SKM-1 (cell line): ENCODE results near the gene ZDHHC22.

Experiments
- DNase-seq: peaks from one replicate; lab custom pipeline; 2025; ENCODE audit not compliant: unreplicated experiment; lab: John Stamatoyannopoulos, UW

Gene ZDHHC22

GRCh38 chr14:77085538-77085937 lies 56.1 kb downstream of the ZDHHC22 start:
- DNase-seq: no peak

GRCh38 chr14:77084985-77085384 lies 56.6 kb downstream of the ZDHHC22 start:
- no peak for DNase-seq

GRCh38 chr14:77083082-77083481 lies 58.5 kb downstream of the ZDHHC22 start:
- DNase-seq: no peak

GRCh38 chr14:77082356-77082755 lies 59.2 kb downstream of the ZDHHC22 start:
- DNase-seq: no peak
